GM19328 (cell line): ENCODE data around the gene PPP1R9B.

Experiments
- ATAC-seq: cut with Tn5 transposase; IDR thresholded peaks from one replicate; pipeline ENCODE4 v1.9.1; 2021; ENCODE audit warnings: mild to moderate bottlenecking, moderate library complexity; ENCODE audit not compliant: unreplicated experiment

Gene PPP1R9B

GRCh38 chr17:50173335-50173941 is 23.0 kb upstream of the PPP1R9B start:
- no peak for ATAC-seq

GRCh38 chr17:50172936-50173334 is 22.5 kb upstream of the PPP1R9B start:
- no peak for ATAC-seq

- ATAC-seq, result no peak
These were observed 21.7 kb upstream of the PPP1R9B start for GRCh38 chr17:50172130-50172529.

GRCh38 chr17:50171371-50172071 is 21.0 kb upstream of the PPP1R9B start:
- ATAC-seq, result no peak

GRCh38 chr17:50170662-50171370 is 20.3 kb upstream of the PPP1R9B start:
- no peak for ATAC-seq

GRCh38 chr17:50169881-50170459 is 19.5 kb upstream of the PPP1R9B start:
- no peak for ATAC-seq

- ATAC-seq, result no peak
These were observed 18.8 kb upstream of the PPP1R9B start for GRCh38 chr17:50169121-50169764.

- no peak for ATAC-seq
These were observed 17.8 kb upstream of the PPP1R9B start for GRCh38 chr17:50168319-50168718.

GRCh38 chr17:50167371-50167770 is 16.9 kb upstream of the PPP1R9B start:
- no peak for ATAC-seq

GRCh38 chr17:50166518-50167181 is 16.2 kb upstream of the PPP1R9B start:
- no peak for ATAC-seq

GRCh38 chr17:50165867-50166517 is 15.5 kb upstream of the PPP1R9B start, which contains the start of gene SGCA:
Gene SGCA, plus strand, starts transcription at chr17:50166005. Its CDS starts 36 bp downstream, at chr17:50166041.
- no peak for ATAC-seq

- no peak for ATAC-seq
These were observed 15.0 kb upstream of the PPP1R9B start for GRCh38 chr17:50165466-50165865.

- no peak for ATAC-seq
These were observed 14.6 kb upstream of the PPP1R9B start for GRCh38 chr17:50165066-50165465.

- ATAC-seq, result no peak
These were observed 14.2 kb upstream of the PPP1R9B start for GRCh38 chr17:50164697-50164988.

GRCh38 chr17:50163843-50164696 is 13.6 kb upstream of the PPP1R9B start:
- ATAC-seq, result no peak

- no peak for ATAC-seq
These were observed 12.2 kb upstream of the PPP1R9B start for GRCh38 chr17:50162466-50163254.

GRCh38 chr17:50161911-50162288 is 11.4 kb upstream of the PPP1R9B start:
- no peak for ATAC-seq

- peak; percentile 83 for ATAC-seq
These were observed 10.8 kb upstream of the PPP1R9B start for GRCh38 chr17:50161023-50161910.
